ENCODE measurements around the gene PROC.
A peak's percentile ranks its signal among the peaks of the same experiment; 100 is the strongest.

The PROC gene

GRCh38 chr2:127389778-127390435 lies 28.3 kb upstream of the PROC start:
- Histone ChIP-seq H4K91ac (ENCODE audit: low read length) (no peak overlapping the region), H3K14ac (ENCODE audit: low read length in 2 of 2) (no peak overlapping the region), H3K79me1 (replicated peaks; ENCODE audit: low read length, poor library complexity, severe bottlenecking) (peaks cover 4% of the 10 kb centered on the region), H3K23ac (ENCODE audit: low read length in 2 of 2) (no peak overlapping the region), H2AFZ (ENCODE audit: low read depth, low read length) (no peak overlapping the region), H3K36me3 (ENCODE audit: control insufficient read depth in 1 of 2, insufficient read depth in 2 of 2, low read depth in 1 of 2, low read length in 2 of 2) (no peaks in the 10 kb centered on the region), H2BK5ac (ENCODE audit: low read depth, low read length, poor library complexity, severe bottlenecking) (no peak overlapping the region), H4K8ac (ENCODE audit: low read length) (no peak overlapping the region), H2AK5ac (ENCODE audit: low read length, severe bottlenecking) (no peak overlapping the region), H2BK12ac (ENCODE audit: low read length in 2 of 2) (no peak overlapping the region), H3K9ac (ENCODE audit: low read length) (no peak overlapping the region), H2BK120ac (ENCODE audit: low read depth, low read length) (peak overlapping the region; percentile 27), H3K9me3 (ENCODE audit: control insufficient read depth, low read length) (no peaks in the 10 kb centered on the region), H3K27me3 (ENCODE audit: control insufficient read depth in 1 of 2, insufficient read depth in 1 of 2, low read length in 2 of 2) (no peaks in the 10 kb centered on the region), H2BK15ac (ENCODE audit: low read depth, poor library complexity, severe bottlenecking) (no peak overlapping the region), H3K18ac (ENCODE audit: low read depth in 1 of 2, low read length in 2 of 2) (no peak overlapping the region), H3K4me1 (ENCODE audit: control insufficient read depth, insufficient read depth, low read depth, low read length) (peaks cover 1% of the 10 kb centered on the region), H3K4ac (ENCODE audit: low read depth in 1 of 2, low read length in 2 of 2) (no peak overlapping the region), H3K27ac (ENCODE audit: low read length, poor library complexity, severe bottlenecking) (no peak overlapping the region), H3K4me2 (ENCODE audit: low read length, poor library complexity, severe bottlenecking) (no peak overlapping the region), H3K4me3 (ENCODE audit: insufficient read depth in 1 of 2, low read depth in 1 of 2, low read length in 2 of 2) (no peak overlapping the region)
- DNase-seq = no peak
- 75% methylated on average over 5 of the region's 5 CpGs for WGBS

GRCh38 chr2:127392133-127392827 lies 25.9 kb upstream of the PROC start:
- no peak overlapping the region for H3K18ac ChIP-seq (ENCODE audit: low read depth in 1 of 2, low read length in 2 of 2)
- H3K27me3 ChIP-seq (ENCODE audit: control insufficient read depth in 1 of 2, insufficient read depth in 1 of 2, low read length in 2 of 2) = no peaks in the 10 kb centered on the region
- 75% methylated on average over 1 of the region's 2 CpGs for WGBS

GRCh38 chr2:127392828-127393578 lies 25.2 kb upstream of the PROC start:
- Histone ChIP-seq H3K4me3 (ENCODE audit: insufficient read depth in 1 of 2, low read depth in 1 of 2, low read length in 2 of 2) (no peak overlapping the region), H3K27me3 (ENCODE audit: control insufficient read depth in 1 of 2, insufficient read depth in 1 of 2, low read length in 2 of 2) (no peaks in the 10 kb centered on the region), H3K14ac (ENCODE audit: low read length in 2 of 2) (no peak overlapping the region), H3K4me1 (ENCODE audit: control insufficient read depth, insufficient read depth, low read depth, low read length) (peaks cover 7% of the 10 kb centered on the region), H3K4me2 (ENCODE audit: low read length, poor library complexity, severe bottlenecking) (no peak overlapping the region), H3K79me1 (replicated peaks; ENCODE audit: low read length, poor library complexity, severe bottlenecking) (no peaks in the 10 kb centered on the region), H2BK12ac (ENCODE audit: low read length in 2 of 2) (no peak overlapping the region), H2BK5ac (ENCODE audit: low read depth, low read length, poor library complexity, severe bottlenecking) (no peak overlapping the region), H3K23ac (ENCODE audit: low read length in 2 of 2) (no peak overlapping the region), H4K91ac (ENCODE audit: low read length) (no peak overlapping the region), H2AK5ac (ENCODE audit: low read length, severe bottlenecking) (no peak overlapping the region), H3K18ac (ENCODE audit: low read depth in 1 of 2, low read length in 2 of 2) (no peak overlapping the region), H4K8ac (ENCODE audit: low read length) (no peak overlapping the region), H3K9me3 (ENCODE audit: control insufficient read depth, low read length) (no peaks in the 10 kb centered on the region), H3K27ac (ENCODE audit: low read length, poor library complexity, severe bottlenecking) (no peak overlapping the region), H2BK15ac (ENCODE audit: low read depth, poor library complexity, severe bottlenecking) (no peak overlapping the region), H3K4ac (ENCODE audit: low read depth in 1 of 2, low read length in 2 of 2) (no peak overlapping the region), H2BK120ac (ENCODE audit: low read depth, low read length) (no peak overlapping the region), H3K9ac (ENCODE audit: low read length) (no peak overlapping the region), H2AFZ (ENCODE audit: low read depth, low read length) (no peak overlapping the region), H3K36me3 (ENCODE audit: control insufficient read depth in 1 of 2, insufficient read depth in 2 of 2, low read depth in 1 of 2, low read length in 2 of 2) (no peaks in the 10 kb centered on the region)
- no peak for DNase-seq
- WGBS = 91% methylated on average over 1 of the region's 1 CpG

More at GRCh38 chr2:127392133-127392827, 25.9 kb upstream of the PROC start:
- no peak for DNase-seq
- H3K4me2 ChIP-seq (ENCODE audit: low read length, poor library complexity, severe bottlenecking) = no peak overlapping the region
- no peak overlapping the region for H3K27ac ChIP-seq (ENCODE audit: low read length, poor library complexity, severe bottlenecking)
- no peak overlapping the region for H3K4ac ChIP-seq (ENCODE audit: low read depth in 1 of 2, low read length in 2 of 2)
- no peak overlapping the region for H3K14ac ChIP-seq (ENCODE audit: low read length in 2 of 2)
- H3K79me1 ChIP-seq (replicated peaks; ENCODE audit: low read length, poor library complexity, severe bottlenecking) = peaks cover 4% of the 10 kb centered on the region
- H3K4me3 ChIP-seq (ENCODE audit: insufficient read depth in 1 of 2, low read depth in 1 of 2, low read length in 2 of 2) = no peak overlapping the region
- no peaks in the 10 kb centered on the region for H3K9me3 ChIP-seq (ENCODE audit: control insufficient read depth, low read length)
- no peak overlapping the region for H2BK12ac ChIP-seq (ENCODE audit: low read length in 2 of 2)
- no peak overlapping the region for H2BK120ac ChIP-seq (ENCODE audit: low read depth, low read length)
- no peaks in the 10 kb centered on the region for H3K36me3 ChIP-seq (ENCODE audit: control insufficient read depth in 1 of 2, insufficient read depth in 2 of 2, low read depth in 1 of 2, low read length in 2 of 2)
- no peak overlapping the region for H3K9ac ChIP-seq (ENCODE audit: low read length)
- H3K23ac ChIP-seq (ENCODE audit: low read length in 2 of 2) = no peak overlapping the region
- H2BK15ac ChIP-seq (ENCODE audit: low read depth, poor library complexity, severe bottlenecking) = no peak overlapping the region
- H4K91ac ChIP-seq (ENCODE audit: low read length) = no peak overlapping the region
- H4K8ac ChIP-seq (ENCODE audit: low read length) = no peak overlapping the region
- H3K4me1 ChIP-seq (ENCODE audit: control insufficient read depth, insufficient read depth, low read depth, low read length) = peaks cover 1% of the 10 kb centered on the region
- H2AK5ac ChIP-seq (ENCODE audit: low read length, severe bottlenecking) = no peak overlapping the region
- H2AFZ ChIP-seq (ENCODE audit: low read depth, low read length) = no peak overlapping the region
- no peak overlapping the region for H2BK5ac ChIP-seq (ENCODE audit: low read depth, low read length, poor library complexity, severe bottlenecking)

- H3K9ac ChIP-seq (ENCODE audit: low read length) = no peak overlapping the region
- H3K4me2 ChIP-seq (ENCODE audit: low read length, poor library complexity, severe bottlenecking) = no peak overlapping the region
- peak overlapping the region; percentile 80 for H2BK15ac ChIP-seq (ENCODE audit: low read depth, poor library complexity, severe bottlenecking)
- no peaks in the 10 kb centered on the region for H3K27me3 ChIP-seq (ENCODE audit: control insufficient read depth in 1 of 2, insufficient read depth in 1 of 2, low read length in 2 of 2)
- H2AK5ac ChIP-seq (ENCODE audit: low read length, severe bottlenecking) = no peak overlapping the region
- no peak overlapping the region for H4K8ac ChIP-seq (ENCODE audit: low read length)
- H2BK5ac ChIP-seq (ENCODE audit: low read depth, low read length, poor library complexity, severe bottlenecking) = no peak overlapping the region
- no peak overlapping the region for H3K4me3 ChIP-seq (ENCODE audit: insufficient read depth in 1 of 2, low read depth in 1 of 2, low read length in 2 of 2)
- H3K23ac ChIP-seq (ENCODE audit: low read length in 2 of 2) = no peak overlapping the region
- H3K9me3 ChIP-seq (ENCODE audit: control insufficient read depth, low read length) = no peaks in the 10 kb centered on the region
- H2BK120ac ChIP-seq (ENCODE audit: low read depth, low read length) = no peak overlapping the region
- no peaks in the 10 kb centered on the region for H3K79me1 ChIP-seq (replicated peaks; ENCODE audit: low read length, poor library complexity, severe bottlenecking)
- WGBS = 96% methylated on average over 3 of the region's 3 CpGs
- H3K14ac ChIP-seq (ENCODE audit: low read length in 2 of 2) = no peak overlapping the region
- H4K91ac ChIP-seq (ENCODE audit: low read length) = no peak overlapping the region
- no peak overlapping the region for H3K27ac ChIP-seq (ENCODE audit: low read length, poor library complexity, severe bottlenecking)
- H3K18ac ChIP-seq (ENCODE audit: low read depth in 1 of 2, low read length in 2 of 2) = peak overlapping the region in 1 of 2 experiments; percentile 4
- H2BK12ac ChIP-seq (ENCODE audit: low read length in 2 of 2) = no peak overlapping the region
- no peak for DNase-seq
- H3K4me1 ChIP-seq (ENCODE audit: control insufficient read depth, insufficient read depth, low read depth, low read length) = peaks cover 13% of the 10 kb centered on the region
- H3K36me3 ChIP-seq (ENCODE audit: control insufficient read depth in 1 of 2, insufficient read depth in 2 of 2, low read depth in 1 of 2, low read length in 2 of 2) = no peaks in the 10 kb centered on the region
- no peak overlapping the region for H3K4ac ChIP-seq (ENCODE audit: low read depth in 1 of 2, low read length in 2 of 2)
- H2AFZ ChIP-seq (ENCODE audit: low read depth, low read length) = no peak overlapping the region
These were observed 23.7 kb upstream of the PROC start for GRCh38 chr2:127394492-127394891.
